GM20000 (cell line): Measurements from ENCODE around the gene RCBTB2.

Source experiments
- DNase-seq: peaks from one replicate; pipeline ENCODE4 v3.0.0; 2012; ENCODE audit warnings: low spot score
- CTCF ChIP-seq: IDR thresholded peaks from 2 replicates; pipeline ENCODE4 v1.5.1; 2012; ENCODE audit warnings: mild to moderate bottlenecking, control low read depth; ENCODE audit errors: extremely low read depth, missing control alignments

The RCBTB2 gene

DNA sequence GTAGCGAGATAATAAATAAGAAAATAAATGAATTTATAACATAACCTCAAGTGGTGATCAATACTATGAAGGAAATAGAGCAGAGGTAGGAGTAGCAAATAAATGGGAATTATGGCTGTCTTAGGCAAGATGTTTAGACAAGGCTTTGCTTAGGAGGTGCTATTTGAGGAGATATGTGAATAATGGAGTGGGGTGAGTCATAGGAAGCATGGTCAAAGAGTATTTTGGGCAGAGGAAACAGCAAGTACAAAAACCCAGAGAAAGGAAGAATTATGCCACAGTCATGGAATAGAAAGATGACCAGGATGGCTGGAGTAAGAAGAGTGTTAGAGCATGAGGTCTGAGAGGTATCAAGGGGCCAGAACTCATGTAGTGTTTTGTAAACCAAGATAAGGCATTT, 86.4 kb downstream of the RCBTB2 start:
- no peak for DNase-seq
- TF ChIP-seq CTCF, result no peak

DNA sequence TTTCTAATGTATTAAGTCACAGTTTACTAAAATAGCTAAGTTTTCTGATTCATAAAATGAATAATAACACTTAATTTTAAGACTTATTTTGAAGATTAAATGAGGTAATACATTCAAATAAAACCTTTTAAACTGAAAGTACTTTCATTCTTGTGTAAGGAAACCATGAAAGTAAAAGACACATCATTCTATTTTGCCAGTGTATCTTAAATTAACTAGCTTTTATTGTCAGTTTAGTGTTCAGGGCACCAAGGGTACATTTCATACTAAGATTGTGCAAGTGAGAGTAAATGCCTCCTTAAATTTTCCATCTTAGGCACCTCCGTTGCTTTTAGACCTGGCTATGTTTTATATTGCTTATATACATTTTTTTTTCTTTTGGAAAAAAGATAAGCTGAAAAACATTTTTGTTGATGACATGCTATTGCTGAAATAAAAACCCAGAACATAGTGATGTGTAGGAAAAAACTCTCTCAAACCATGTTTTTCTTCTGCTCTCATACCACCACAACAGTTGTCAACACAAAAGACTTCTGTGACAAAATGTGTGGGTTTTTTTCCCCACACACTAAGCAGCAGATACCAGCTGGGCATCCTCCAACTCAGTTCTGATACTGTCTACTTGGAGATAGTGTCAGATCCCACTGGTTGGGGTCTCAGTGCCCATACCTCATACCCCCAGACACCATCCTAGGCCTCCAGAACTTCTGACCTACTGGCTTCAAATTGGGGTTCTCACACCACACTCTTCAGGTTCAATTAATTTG, 89.3 kb downstream of the RCBTB2 start:
- no peak for TF ChIP-seq CTCF
- no peak for DNase-seq
